T-helper 2 cell treated with Interferon-gamma antibody and Interleukin-4, amounts not matched to agents 100 ng/mL and 5 ng/mL, for 36 hours (primary cell): Measurements from ENCODE around the gene HERC2. TPM values are rescaled to one million over a fixed set of nuclear protein-coding genes. Genes with fewer than 3 reads are reported as not detected.
"Not testable (repeated sequence)": the region's sequence is repeated elsewhere in the genome, so short reads cannot be mapped to it uniquely, and the experiment has no call there.

Source experiments
- intact Hi-C: fragments of 100-400 bp; cut with micrococcal nuclease; formaldehyde crosslinking; loops from one replicate; pipeline ENCODE4 v1.15.1; 2023
- total RNA-seq: library from RNA; stranded (reverse); gene quantifications from 2 replicates; pipeline ENCODE4 v1.2.3, GENCODE V29; 2022

HERC2 gene
- total RNA-seq, 1 donor from 2014 or later = 45.9 TPM

DNA sequence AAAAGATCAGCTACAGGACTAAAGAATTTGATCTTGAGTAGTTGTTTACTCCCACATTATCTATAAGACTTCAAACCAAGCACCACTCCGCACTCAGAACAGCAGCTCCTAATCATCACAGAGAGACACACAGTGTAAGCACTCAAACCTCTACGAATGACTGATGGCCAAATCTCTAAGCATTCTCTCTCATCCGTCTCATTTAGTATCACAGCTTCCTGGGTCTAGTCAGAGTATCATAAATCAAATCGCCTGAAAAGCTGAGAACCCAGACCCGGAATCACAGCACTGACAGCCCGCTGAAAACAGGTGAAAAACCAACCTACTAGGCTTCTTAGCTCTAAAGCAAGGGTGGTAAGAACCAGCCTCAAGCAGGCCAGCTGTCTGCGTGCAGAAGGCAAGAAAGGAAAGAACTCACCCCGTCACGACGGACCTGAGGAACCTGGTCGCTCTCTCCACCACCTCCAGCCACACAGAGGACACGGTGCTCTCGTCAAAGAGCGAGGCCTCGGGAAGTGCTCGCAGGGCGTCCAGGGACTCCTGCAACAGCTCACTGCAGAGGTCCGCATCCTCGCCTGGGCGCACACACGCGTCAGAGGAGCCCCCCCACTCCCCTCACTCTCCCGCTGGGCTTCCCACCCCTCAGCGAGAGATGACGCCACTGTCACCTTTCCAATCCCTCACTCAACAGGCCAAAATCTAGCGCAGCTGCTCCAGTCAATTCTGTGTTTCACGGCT, 47.9 kb downstream of the HERC2 start:
- intact Hi-C loops = no loop called here

DNA sequence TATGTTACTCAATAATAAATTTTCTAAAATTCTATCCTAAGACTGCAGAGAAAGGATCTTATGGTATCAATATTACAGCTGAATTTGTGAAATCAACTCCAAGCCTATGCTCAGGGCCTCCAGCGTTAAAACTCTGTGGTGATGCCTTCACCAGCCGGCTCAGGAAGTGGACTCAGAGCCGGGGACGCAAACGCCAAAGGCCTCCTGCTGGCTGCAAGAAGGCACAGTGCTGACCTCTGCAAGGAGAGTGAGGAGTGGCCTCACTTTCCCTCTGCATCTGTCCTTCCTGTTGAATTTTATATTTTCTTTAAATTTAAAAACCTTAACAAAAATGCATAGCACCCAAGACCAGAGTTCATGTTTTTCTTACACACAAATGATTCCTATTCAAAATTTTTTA, 48.5 kb downstream of the HERC2 start:
- intact Hi-C loops = no loop called here

GRCh38 chr15:28272587-28272986, 49.4 kb downstream of the HERC2 start:
- intact Hi-C loops = no loop called here

GRCh38 chr15:28271697-28272260, 50.2 kb downstream of the HERC2 start:
- intact Hi-C loops = no loop called here

DNA sequence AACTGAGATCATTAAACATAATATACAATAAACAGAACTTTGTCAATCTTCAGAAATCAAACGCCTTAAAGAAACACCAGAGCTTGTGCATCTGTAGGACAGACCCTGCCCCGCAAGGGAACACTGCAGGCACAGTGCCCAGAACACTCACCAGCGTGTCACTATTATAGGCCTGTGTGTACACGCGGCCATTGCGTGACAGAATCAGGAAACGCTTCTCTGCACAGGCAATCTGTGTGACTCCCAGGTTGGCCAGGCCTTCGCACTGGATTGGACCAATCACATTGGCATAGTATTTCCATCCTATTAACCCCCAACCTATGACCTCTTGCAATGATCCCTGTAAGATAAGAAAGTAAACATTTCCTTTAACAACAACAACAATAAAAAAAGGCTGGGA, 52.9 kb downstream of the HERC2 start:
- intact Hi-C loops = no loop called here

- intact Hi-C loops = no loop called here
These were observed 54.3 kb downstream of the HERC2 start for GRCh38 chr15:28267727-28268126.

GRCh38 chr15:28265334-28266019, 56.5 kb downstream of the HERC2 start:
- intact Hi-C loops = no loop called here

DNA sequence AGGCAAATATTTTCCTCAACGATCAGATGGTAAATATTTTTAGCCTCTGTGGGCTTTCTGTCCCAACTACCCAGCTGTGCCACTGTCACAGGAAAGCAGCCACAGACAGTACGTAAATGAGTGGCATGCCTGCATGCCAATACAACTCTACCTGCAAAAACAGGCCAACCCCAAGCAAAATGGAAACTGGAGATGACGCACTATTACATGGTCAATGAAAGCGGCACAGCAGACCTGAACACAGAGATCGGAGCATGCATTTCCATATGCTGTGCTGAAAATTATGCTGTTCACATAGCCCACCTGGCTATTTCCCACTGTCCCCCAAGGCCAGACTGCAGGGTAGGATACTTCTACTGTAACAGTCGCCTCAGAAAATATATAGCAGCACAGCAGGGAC, 57.8 kb downstream of the HERC2 start:
- intact Hi-C loops = no loop called here

- intact Hi-C loops = no loop called here
These were observed 59.5 kb downstream of the HERC2 start for GRCh38 chr15:28262438-28262837.

- intact Hi-C loops = no loop called here
These were observed 61.3 kb downstream of the HERC2 start for GRCh38 chr15:28260722-28261121.

GRCh38 chr15:28260317-28260716, 61.7 kb downstream of the HERC2 start:
- intact Hi-C loops = no loop called here

DNA sequence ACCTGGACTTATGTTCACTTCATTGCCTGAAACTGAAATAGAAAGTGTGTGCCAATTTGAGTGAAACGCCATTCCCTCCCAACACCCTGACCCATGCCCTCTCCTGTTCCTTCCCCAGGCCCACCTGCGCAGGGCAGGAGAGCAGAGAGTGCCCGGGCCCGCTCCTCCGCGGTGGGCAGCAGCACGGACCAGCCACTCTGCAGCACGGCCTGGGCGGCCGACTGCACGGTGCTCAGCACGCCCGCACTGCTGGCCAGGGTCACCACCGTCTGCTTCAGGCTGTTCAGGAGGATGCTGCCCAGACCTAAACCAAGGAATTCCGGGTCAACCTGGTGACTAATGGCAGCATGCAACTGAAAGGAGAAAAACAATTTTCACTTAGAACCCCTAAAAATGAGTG, 66.0 kb downstream of the HERC2 start:
- intact Hi-C loops = no loop called here

DNA sequence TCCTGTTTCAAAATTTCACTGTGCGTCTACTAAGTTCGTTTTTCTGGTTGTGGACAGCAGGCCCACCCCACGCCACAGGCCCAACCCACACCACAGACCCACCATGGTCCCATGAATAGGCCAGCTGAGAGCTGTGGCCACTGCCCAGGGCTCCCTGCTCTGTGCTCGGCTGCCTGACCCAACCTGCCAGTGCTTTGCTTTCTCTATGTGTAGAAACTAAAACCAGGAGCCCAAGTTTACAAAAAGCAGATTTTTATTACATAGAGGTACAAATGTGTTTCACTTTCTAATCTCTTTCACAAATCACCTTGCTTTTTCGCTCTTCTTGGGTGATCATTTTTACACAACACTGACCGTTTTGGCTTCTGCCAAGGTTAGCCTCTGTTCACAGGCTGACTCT, 69.1 kb downstream of the HERC2 start:
- intact Hi-C loops = no loop called here

GRCh38 chr15:28246605-28247004, 75.4 kb downstream of the HERC2 start:
- intact Hi-C loops = no loop called here

- intact Hi-C loops = no loop called here
These were observed 78.1 kb downstream of the HERC2 start for GRCh38 chr15:28243901-28244300.

GRCh38 chr15:28243399-28243798, 78.6 kb downstream of the HERC2 start:
- intact Hi-C loops = no loop called here

- intact Hi-C loops = not testable (repeated sequence)
These were observed 83.7 kb downstream of the HERC2 start for GRCh38 chr15:28238296-28238695.

GRCh38 chr15:28231743-28232142, 90.2 kb downstream of the HERC2 start:
- intact Hi-C loops = not testable (repeated sequence)

DNA sequence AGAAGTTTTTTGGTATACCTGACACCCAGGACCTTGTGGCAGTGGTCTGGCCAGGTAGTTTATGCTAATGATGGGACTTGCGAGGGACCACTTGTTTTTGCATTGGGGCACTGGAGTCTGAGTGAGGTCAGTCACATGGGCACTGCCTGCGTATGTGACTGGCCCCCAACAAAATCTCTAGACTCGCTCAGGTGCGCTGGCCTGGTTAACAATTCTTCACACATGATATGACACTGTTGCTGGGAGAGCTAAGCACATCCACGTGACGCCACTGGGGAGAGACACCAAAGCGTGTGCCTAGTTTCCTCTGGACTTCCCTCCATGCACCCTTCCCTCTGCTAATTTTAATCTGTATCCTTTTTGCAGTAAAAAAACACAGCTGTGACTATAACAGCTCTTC, 90.6 kb downstream of the HERC2 start:
- intact Hi-C loops = not testable (repeated sequence)

DNA sequence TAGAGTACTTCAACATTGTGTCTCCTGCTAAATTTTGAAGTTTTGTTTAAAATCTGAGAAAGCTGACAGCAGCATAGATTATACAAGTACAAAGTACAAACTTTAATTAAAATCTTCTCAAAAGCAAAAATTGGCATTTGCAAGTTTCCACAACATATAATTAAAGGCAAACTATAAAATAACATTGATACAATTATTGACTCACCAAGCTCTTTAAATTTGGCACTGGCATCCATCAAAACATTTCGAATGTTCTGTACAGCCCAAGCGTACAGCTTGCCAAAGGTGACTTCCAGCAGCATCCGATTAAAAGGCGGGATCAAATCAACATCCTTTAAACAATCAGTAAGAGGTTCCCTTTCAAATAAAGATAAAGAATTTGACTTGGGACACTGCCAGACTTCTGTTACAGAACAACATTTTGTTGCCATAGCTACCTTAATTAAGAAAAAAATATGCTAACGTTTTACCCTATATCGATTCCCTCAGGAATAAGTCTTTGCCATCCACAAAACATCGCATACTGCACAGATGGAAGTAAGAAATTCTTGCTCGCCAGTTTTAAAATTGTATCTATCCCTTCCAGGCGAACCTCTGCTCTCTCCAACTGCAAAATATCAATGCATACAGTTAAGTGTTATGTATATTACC, 92.9 kb downstream of the HERC2 start:
- intact Hi-C loops = not testable (repeated sequence)

GRCh38 chr15:28228096-28228495, 93.9 kb downstream of the HERC2 start:
- intact Hi-C loops = no loop called here

- intact Hi-C loops = not testable (repeated sequence)
These were observed 94.7 kb downstream of the HERC2 start for GRCh38 chr15:28227303-28227702.
